22Rv1 (cell line): ENCODE data around the gene EMC9.

ENCODE experiments used
- ZFX ChIP-seq: fragments of 450-650 bp; IDR thresholded peaks from 2 replicates; pipeline ENCODE4 v1.6.1; 2017; ENCODE audit warnings: antibody characterized with exemption, borderline replicate concordance
- TF ChIP-seq, protein P1 (sequence below): fragments of 450-650 bp; IDR thresholded peaks from 2 replicates; pipeline ENCODE4 v1.5.1; 2017; ENCODE audit warnings: mild to moderate bottlenecking

DNA sequence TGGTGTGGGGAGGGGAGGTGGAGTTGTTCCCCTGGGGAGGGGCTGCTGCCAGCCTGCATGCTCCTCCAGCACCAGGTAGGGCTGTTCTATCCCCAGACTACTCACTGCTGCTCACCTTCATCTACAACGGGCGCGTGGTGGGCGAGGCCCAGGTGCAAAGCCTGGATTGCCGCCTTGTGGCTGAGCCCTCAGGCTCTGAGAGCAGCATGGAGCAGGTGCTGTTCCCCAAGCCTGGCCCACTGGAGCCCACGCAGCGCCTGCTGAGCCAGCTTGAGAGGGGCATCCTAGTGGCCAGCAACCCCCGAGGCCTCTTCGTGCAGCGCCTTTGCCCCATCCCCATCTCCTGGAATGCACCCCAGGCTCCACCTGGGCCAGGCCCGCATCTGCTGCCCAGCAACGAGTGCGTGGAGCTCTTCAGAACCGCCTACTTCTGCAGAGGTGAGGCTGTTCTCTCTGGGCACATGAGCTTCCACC is 23.2 kb upstream of the EMC9 start:
- TF ChIP-seq, protein P1, sequence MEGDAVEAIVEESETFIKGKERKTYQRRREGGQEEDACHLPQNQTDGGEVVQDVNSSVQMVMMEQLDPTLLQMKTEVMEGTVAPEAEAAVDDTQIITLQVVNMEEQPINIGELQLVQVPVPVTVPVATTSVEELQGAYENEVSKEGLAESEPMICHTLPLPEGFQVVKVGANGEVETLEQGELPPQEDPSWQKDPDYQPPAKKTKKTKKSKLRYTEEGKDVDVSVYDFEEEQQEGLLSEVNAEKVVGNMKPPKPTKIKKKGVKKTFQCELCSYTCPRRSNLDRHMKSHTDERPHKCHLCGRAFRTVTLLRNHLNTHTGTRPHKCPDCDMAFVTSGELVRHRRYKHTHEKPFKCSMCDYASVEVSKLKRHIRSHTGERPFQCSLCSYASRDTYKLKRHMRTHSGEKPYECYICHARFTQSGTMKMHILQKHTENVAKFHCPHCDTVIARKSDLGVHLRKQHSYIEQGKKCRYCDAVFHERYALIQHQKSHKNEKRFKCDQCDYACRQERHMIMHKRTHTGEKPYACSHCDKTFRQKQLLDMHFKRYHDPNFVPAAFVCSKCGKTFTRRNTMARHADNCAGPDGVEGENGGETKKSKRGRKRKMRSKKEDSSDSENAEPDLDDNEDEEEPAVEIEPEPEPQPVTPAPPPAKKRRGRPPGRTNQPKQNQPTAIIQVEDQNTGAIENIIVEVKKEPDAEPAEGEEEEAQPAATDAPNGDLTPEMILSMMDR: no peak
- TF ChIP-seq ZFX: no peak
